Measurements from ENCODE around the gene GRK5. TPM values are rescaled to one million over a fixed set of nuclear protein-coding genes. Genes with fewer than 3 reads are reported as not detected.

The GRK5 gene
- total and polyA plus RNA-seq, 8 donors, result 10.9 to 95.9 (median 34.0) TPM

- TF ChIP-seq EP300 (IDR thresholded peaks at IDR 0.05), result no peak
- TF ChIP-seq POLR2AphosphoS5 (IDR thresholded peaks at IDR 0.05), result no peak
- Histone ChIP-seq H3K36me3 (peaks cover 0 to 30% (median 25%) of the 10 kb centered on the region in 4 donors), H3K9me3 (no peaks in the 10 kb centered on the region), H3K4me3 (no peak overlapping the region), H3K27me3 (no peaks in the 10 kb centered on the region), H3K4me1 (peaks cover 0 to 13% (median 5%) of the 10 kb centered on the region in 4 donors), H3K27ac (no peak overlapping the region)
- intact Hi-C loops (cut with DNase I; ENCODE audit: low total_unique reads), result no loop called here
- WGBS, 5 donors, result 77 to 91% (median 84%) methylated on average over 8 of the region's 8 CpGs
- no peak for DNase-seq
Measured at GRCh38 chr10:119333146-119333792, 125.9 kb downstream of the GRK5 start.

GRCh38 chr10:119335671-119336353 lies 128.4 kb downstream of the GRK5 start:
- WGBS, 5 donors, result 64 to 76% (median 68%) methylated on average over 10 of the region's 10 CpGs
- peaks cover 0 to 14% (median 6%) of the 10 kb centered on the region in 4 donors for H3K4me1 ChIP-seq
- H3K9me3 ChIP-seq, result no peaks in the 10 kb centered on the region
- no peaks in the 10 kb centered on the region for H3K27me3 ChIP-seq
- H3K36me3 ChIP-seq, result peaks cover 0 to 26% (median 20%) of the 10 kb centered on the region in 4 donors
- peak overlapping the region in 4 of 5 donors; percentile 26 to 39 (median 34) for H3K27ac ChIP-seq
- intact Hi-C loops (cut with DNase I; ENCODE audit: low total_unique reads), result no loop called here
- DNase-seq, result peak in 1 of 2 donors; percentile 37
- H3K4me3 ChIP-seq, result no peak overlapping the region
- TF ChIP-seq EP300 (IDR thresholded peaks at IDR 0.05), result no peak
- TF ChIP-seq POLR2A (IDR thresholded peaks at IDR 0.05), result no peak
- TF ChIP-seq CTCF (IDR thresholded peaks at IDR 0.05), result no peak
- no peak for TF ChIP-seq POLR2AphosphoS5 (IDR thresholded peaks at IDR 0.05)

- Histone ChIP-seq H3K4me3 (no peak overlapping the region), H3K4me1 (peaks cover 7 to 22% (median 10%) of the 10 kb centered on the region in 4 donors), H3K36me3 (peaks cover 0 to 26% (median 20%) of the 10 kb centered on the region in 4 donors), H3K9me3 (no peaks in the 10 kb centered on the region), H3K27ac (peak overlapping the region in 2 of 5 donors; percentile 5 to 39), H3K27me3 (no peaks in the 10 kb centered on the region)
- intact Hi-C loops (cut with DNase I; ENCODE audit: low total_unique reads), result no loop called here
- TF ChIP-seq POLR2AphosphoS5 (IDR thresholded peaks at IDR 0.05) (no peak), POLR2A (IDR thresholded peaks at IDR 0.05) (no peak), EP300 (IDR thresholded peaks at IDR 0.05) (no peak), CTCF (IDR thresholded peaks at IDR 0.05) (no peak)
- 88 to 95% (median 90%) methylated on average over 16 to 17 of the region's 17 CpGs for WGBS, 5 donors
- DNase-seq, result no peak
Measured at GRCh38 chr10:119336599-119336998, 129.2 kb downstream of the GRK5 start.

GRCh38 chr10:119337223-119337622 lies 129.9 kb downstream of the GRK5 start:
- DNase-seq, result no peak
- H3K4me1 ChIP-seq, result peaks cover 9 to 28% (median 15%) of the 10 kb centered on the region in 4 donors
- 70 to 87% (median 77%) methylated on average over 4 of the region's 4 CpGs for WGBS, 5 donors

More at GRCh38 chr10:119337223-119337622, 129.9 kb downstream of the GRK5 start:
- Histone ChIP-seq H3K9me3 (no peaks in the 10 kb centered on the region), H3K36me3 (peaks cover 0 to 26% (median 20%) of the 10 kb centered on the region in 4 donors), H3K27me3 (no peaks in the 10 kb centered on the region), H3K4me3 (no peak overlapping the region), H3K27ac (peak overlapping the region in 1 of 5 donors; percentile 29)
- intact Hi-C loops (cut with DNase I; ENCODE audit: low total_unique reads), result no loop called here
- TF ChIP-seq CTCF (IDR thresholded peaks at IDR 0.05), result no peak
- TF ChIP-seq POLR2AphosphoS5 (IDR thresholded peaks at IDR 0.05), result no peak
- TF ChIP-seq POLR2A (IDR thresholded peaks at IDR 0.05), result no peak
- TF ChIP-seq EP300 (IDR thresholded peaks at IDR 0.05), result no peak
